IMR-90 (cell line): ENCODE results near the gene SLC27A2. TPM values are rescaled to one million over a fixed set of nuclear protein-coding genes. Genes with fewer than 3 reads are reported as not detected.

ENCODE experiments used
- ATAC-seq: fragments of 200-7000 bp; cut with Tn5 transposase; 2 replicates; pipeline ENCODE4 v1.9.1; 2020; ENCODE audit warnings: low read depth, mild to moderate bottlenecking, moderate library complexity
- BruUV-seq: library from RNA; stranded (reverse); fragments of 400-500 nt; replicated peaks from 2 replicates; lab custom pipeline; 2021; lab: Mats Ljungman, UMichigan
- CTCF ChIA-PET: fragments of 300-600 bp; formaldehyde crosslinking; extraction: SDS; loops from one replicate; lab custom pipeline; 2021; ENCODE audit warnings: antibody characterized with exemption; lab: Yijun Ruan, JAX
- POLR2A ChIA-PET: fragments of 300-600 bp; sonication (Branson Sonifier 250); formaldehyde crosslinking; loops from one replicate; lab custom pipeline; 2022; ENCODE audit warnings: antibody characterized with exemption; ENCODE audit not compliant: unreplicated experiment; lab: Charles Lee
- DNase-seq: peaks from one replicate; pipeline ENCODE4 v3.0.0; 2013
- H2AFZ ChIP-seq: replicated peaks from 2 replicates; pipeline ENCODE3; 2013; ENCODE audit warnings: low read length, mild to moderate bottlenecking; ENCODE audit not compliant: poor library complexity
- H2AK5ac ChIP-seq: 2 replicates; pipeline ENCODE4 v1.6.1; 2013; ENCODE audit warnings: low read depth, low read length, inconsistent platforms
- H2AK9ac ChIP-seq: replicated peaks from 2 replicates; pipeline ENCODE3; 2013; ENCODE audit warnings: mild to moderate bottlenecking, low read depth, low read length, moderate library complexity; ENCODE audit not compliant: poor library complexity
- H2BK120ac ChIP-seq: 2 replicates; pipeline ENCODE4 v1.6.1; 2013; ENCODE audit warnings: low read depth, low read length, inconsistent platforms
- H2BK15ac ChIP-seq: 3 replicates; pipeline ENCODE4 v1.6.1; 2013; ENCODE audit warnings: low read depth, low read length, inconsistent platforms
- H2BK20ac ChIP-seq: 2 replicates; pipeline ENCODE4 v1.6.1; 2013; ENCODE audit warnings: low read depth, mild to moderate bottlenecking, inconsistent platforms, low read length, moderate library complexity
- H2BK5ac ChIP-seq: 2 replicates; pipeline ENCODE4 v1.6.1; 2013; ENCODE audit warnings: mild to moderate bottlenecking, low read depth, low read length, inconsistent platforms; ENCODE audit not compliant: poor library complexity, severe bottlenecking
- H3K14ac ChIP-seq: replicated peaks from 2 replicates; pipeline ENCODE4 v1.6.1; 2013; ENCODE audit warnings: low read depth, low read length, inconsistent platforms
- H3K18ac ChIP-seq: 2 replicates; pipeline ENCODE4 v1.6.1; 2013; ENCODE audit warnings: low read depth, low read length, control low read depth
- H3K23ac ChIP-seq: 2 replicates; pipeline ENCODE4 v1.6.1; 2013; ENCODE audit warnings: low read depth, low read length, inconsistent platforms
- H3K27ac ChIP-seq: 2 replicates; pipeline ENCODE4 v1.5.1; 2013; ENCODE audit warnings: mild to moderate bottlenecking, control low read depth, low read length; ENCODE audit not compliant: insufficient read depth
- H3K27me3 ChIP-seq: 2 replicates; pipeline ENCODE4 v1.6.1; 2013; ENCODE audit warnings: low read length; ENCODE audit not compliant: control insufficient read depth, insufficient read depth
- H3K36me3 ChIP-seq: 2 replicates; pipeline ENCODE4 v1.6.1; 2013; ENCODE audit warnings: low read length, mixed read lengths; ENCODE audit not compliant: control insufficient read depth, insufficient read depth
- H3K4ac ChIP-seq: 2 replicates; pipeline ENCODE4 v1.6.1; 2013; ENCODE audit warnings: low read depth, low read length, inconsistent platforms
- H3K4me1 ChIP-seq: 2 replicates; pipeline ENCODE4 v1.6.1; 2013; ENCODE audit warnings: low read length, mixed read lengths; ENCODE audit not compliant: control insufficient read depth, insufficient read depth
- H3K4me2 ChIP-seq: 2 replicates; pipeline ENCODE4 v1.6.1; 2013; ENCODE audit warnings: low read depth, mild to moderate bottlenecking, control low read depth, low read length, moderate library complexity
- H3K4me3 ChIP-seq: 2 replicates; pipeline ENCODE4 v1.5.1; 2013; ENCODE audit warnings: low read depth, mild to moderate bottlenecking, control low read depth, low read length, moderate library complexity; ENCODE audit not compliant: insufficient read depth
- H3K56ac ChIP-seq: 2 replicates; pipeline ENCODE4 v1.6.1; 2013; ENCODE audit warnings: low read length, inconsistent platforms; ENCODE audit not compliant: insufficient read depth; ENCODE audit errors: extremely low read depth
- H3K79me1 ChIP-seq, 2 experiments: 2 replicates each; pipeline ENCODE4 v1.6.1; 2013; ENCODE audit warnings: low read length in 2 of 2, inconsistent platforms in 1 of 2, low read depth in 1 of 2
- H3K9ac ChIP-seq: 2 replicates; pipeline ENCODE4 v1.6.1; 2013; ENCODE audit warnings: low read depth, low read length, control low read depth
- H3K9me1 ChIP-seq: 2 replicates; pipeline ENCODE4 v1.6.1; 2013; ENCODE audit warnings: low read length, inconsistent platforms; ENCODE audit not compliant: insufficient read depth
- H3K9me3 ChIP-seq: 2 replicates; pipeline ENCODE4 v1.6.1; 2013; ENCODE audit warnings: low read length; ENCODE audit not compliant: control insufficient read depth, insufficient read depth
- H4K20me1 ChIP-seq: 2 replicates; pipeline ENCODE4 v1.6.1; 2013; ENCODE audit warnings: low read length, inconsistent platforms; ENCODE audit not compliant: insufficient read depth
- H4K5ac ChIP-seq: 2 replicates; pipeline ENCODE4 v1.6.1; 2013; ENCODE audit warnings: mild to moderate bottlenecking, low read depth, low read length, control low read depth
- H4K8ac ChIP-seq, 2 experiments: 2 replicates each; pipeline ENCODE4 v1.6.1; 2013; ENCODE audit warnings: low read depth in 2 of 2, low read length in 2 of 2, control low read depth in 1 of 2, inconsistent platforms in 1 of 2
- H4K91ac ChIP-seq: 2 replicates; pipeline ENCODE4 v1.6.1; 2013; ENCODE audit warnings: low read depth, low read length, inconsistent platforms; ENCODE audit not compliant: insufficient read depth
- BHLHE40 ChIP-seq: fragments of 150-350 bp; IDR thresholded peaks from 2 replicates; pipeline ENCODE4 v1.6.1; 2016; ENCODE audit warnings: mild to moderate bottlenecking, low read depth, low read length
- CEBPB ChIP-seq: IDR thresholded peaks from 2 replicates; pipeline ENCODE4 v1.6.1; 2012; ENCODE audit warnings: low read depth, low read length, improper control_type of control experiment
- CHD1 ChIP-seq: IDR thresholded peaks from 2 replicates; pipeline ENCODE4 v1.6.1; 2012; ENCODE audit warnings: low read depth, low read length, improper control_type of control experiment
- NFE2L2 ChIP-seq: fragments of 150-350 bp; IDR thresholded peaks from 2 replicates; pipeline ENCODE4 v1.6.1; 2016; ENCODE audit warnings: low read depth, mild to moderate bottlenecking, low read length
- RCOR1 ChIP-seq: IDR thresholded peaks from 2 replicates; pipeline ENCODE4 v1.6.1; 2012; ENCODE audit warnings: mild to moderate bottlenecking, low read length, improper control_type of control experiment; ENCODE audit not compliant: insufficient replicate concordance
- USF2 ChIP-seq: fragments of 150-350 bp; IDR thresholded peaks from 2 replicates; pipeline ENCODE4 v1.6.1; 2017; ENCODE audit warnings: mild to moderate bottlenecking, antibody characterized with exemption, low read length, low read depth
- WGBS, 2 experiments: methylation state at CpG; one replicate each; pipeline versions ENCODE4 v1.1.5 to v1.1.7; 2013; ENCODE audit warnings: missing lambda C conversion rate in 2 of 2; ENCODE audit not compliant: insufficient read length in 1 of 2; ENCODE audit errors: extremely low coverage in 2 of 2; 5-methylcytosine and 5-hydroxymethylcytosine counted together
- dilution Hi-C: fragments of 300-500 bp; cut with HindIII; formaldehyde crosslinking; loops from one replicate; pipeline ENCODE4 v1.14.3; 2018; ENCODE audit warnings: low sequenced_read_pairs; ENCODE audit not compliant: unreplicated experiment
- in situ Hi-C: fragments of 300-500 bp; cut with MboI; formaldehyde crosslinking; loops from 3 replicates; pipeline ENCODE4 v1.14.3; 2019; ENCODE audit warnings: low sequenced_read_pairs, inconsistent platforms, mixed read lengths
- intact Hi-C: fragments of 100-400 bp; cut with micrococcal nuclease; formaldehyde crosslinking; loops from 2 replicates; pipeline ENCODE4 v1.10.0; 2022
- polyA plus RNA-seq, 3 experiments: library from polyadenylated mRNA; depleted of rRNA; stranded (reverse); fragments of >200 nt; gene quantifications; 2 replicates each; pipeline ENCODE4 v1.2.3, GENCODE V29; 2012; ENCODE audit warnings: low replicate concordance in 1 of 3
- total RNA-seq: library from RNA; depleted of rRNA; stranded (reverse); fragments of >200 nt; gene quantifications from 2 replicates; pipeline ENCODE4 v1.2.3, GENCODE V29; 2012

The SLC27A2 gene
- total and polyA plus RNA-seq, 2 of the 4 experiments (the other 2 are of a cell fraction), result under 0.01 TPM; not detected in 1

- 77% methylated on average over 6 of the region's 16 CpGs; no CpG with 5 or more reads in 1 of the 2 experiments for WGBS, 2 experiments
- H3K9me1 ChIP-seq, result no peaks in the 10 kb centered on the region
- H3K4me2 ChIP-seq, result peak overlapping the region; percentile 98
- no peak overlapping the region for H3K14ac ChIP-seq
- H4K20me1 ChIP-seq, result no peaks in the 10 kb centered on the region
- H4K91ac ChIP-seq, result no peak overlapping the region
- no peak overlapping the region for H4K5ac ChIP-seq
- no peak overlapping the region for H3K18ac ChIP-seq
- H2AK5ac ChIP-seq, result no peak overlapping the region
- no peak overlapping the region for H2AFZ ChIP-seq
- in situ Hi-C loops (no loop called here), intact Hi-C loops (no loop called here), dilution Hi-C loops (no loop called here)
- H3K27me3 ChIP-seq, result peaks cover 51% of the 10 kb centered on the region
- no peak overlapping the region for H3K27ac ChIP-seq
- H2BK15ac ChIP-seq, result no peak overlapping the region
- H4K8ac ChIP-seq, result no peak overlapping the region
- no peak overlapping the region for H2BK5ac ChIP-seq
- BruUV-seq, result no TSS peak
- DNase-seq, result no peak
- no peak overlapping the region for H3K9ac ChIP-seq
- H3K79me1 ChIP-seq, result no peaks in the 10 kb centered on the region
- no peaks in the 10 kb centered on the region for H3K36me3 ChIP-seq
- TF ChIP-seq CHD1 (no peak), BHLHE40 (no peak), USF2 (no peak), RCOR1 (no peak), NFE2L2 (no peak), CEBPB (no peak)
- H3K56ac ChIP-seq, result no peak overlapping the region
- H3K4me3 ChIP-seq, result no peak overlapping the region; the same call in 1 of the 2 replicates
- no peak overlapping the region for H2BK20ac ChIP-seq
- ATAC-seq, result no peak
- peaks cover 3% of the 10 kb centered on the region; the same call in 1 of the 2 replicates for H3K4me1 ChIP-seq
- CTCF ChIA-PET, result interaction anchor here (0.5 to 1.0 kb wide), 2 partner anchors 9 to 101 kb away, joined by 3 read pairs; no protein-coding TSS in a partner anchor
- POLR2A ChIA-PET, result no interaction called here
- no peak overlapping the region for H2AK9ac ChIP-seq
- no peak overlapping the region for H2BK120ac ChIP-seq
- H3K9me3 ChIP-seq, result no peaks in the 10 kb centered on the region
- no peak overlapping the region for H3K23ac ChIP-seq
- no peak overlapping the region for H3K4ac ChIP-seq
Observed at GRCh38 chr15:50181201-50181968, 611 bp upstream of the SLC27A2 start.
